Esophagus muscularis mucosa (tissue), 3 donors: ENCODE data around the gene SCAMP1.

Source experiments
- POLR2AphosphoS5 ChIP-seq, 2 donors: sonication (generic); formaldehyde crosslinking; IDR thresholded peaks; one replicate each; pipeline ENCODE4 v1.6.1; 2017; ENCODE audit warnings: antibody characterized with exemption in 2 of 2
- TF ChIP-seq, protein P1 (sequence below), 3 experiments: fragments of 200-600 bp in 2 of 3; fragments of 450-650 bp in 1 of 3; sonication (generic) in 2 of 3; IDR thresholded peaks; one replicate each; pipeline ENCODE4 v1.5.1; 2017 to 2019; ENCODE audit warnings: antibody characterized with exemption in 3 of 3, mild to moderate bottlenecking in 2 of 3, moderate library complexity in 1 of 3

DNA sequence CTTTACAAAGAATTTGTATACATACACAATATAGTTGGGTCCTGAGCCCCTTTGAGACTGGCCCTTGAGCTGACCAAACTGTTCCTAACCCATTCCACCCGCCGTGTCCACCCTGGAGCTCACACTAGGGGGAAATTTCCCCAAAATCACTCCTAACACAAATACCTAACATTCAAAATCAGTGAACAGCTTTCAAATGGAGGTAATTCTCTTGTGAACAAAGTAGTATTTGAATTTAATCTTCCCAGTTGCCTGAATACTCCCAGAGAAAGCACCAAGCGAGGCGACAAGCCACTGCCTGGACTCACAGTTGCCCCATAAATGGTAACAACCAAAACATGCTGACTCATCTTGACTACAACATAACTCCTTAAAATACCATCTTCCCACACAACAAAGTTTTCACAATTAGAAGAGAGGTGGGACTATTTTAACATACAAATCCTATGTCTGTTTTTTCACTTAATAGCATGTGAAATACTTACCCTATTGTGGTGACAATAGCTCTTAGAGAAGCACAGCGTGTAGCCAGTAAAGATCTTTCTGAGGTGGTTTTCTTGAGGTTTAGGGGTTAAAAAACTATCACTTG is 31.7 kb upstream of the SCAMP1 start:
- TF ChIP-seq, protein P1, sequence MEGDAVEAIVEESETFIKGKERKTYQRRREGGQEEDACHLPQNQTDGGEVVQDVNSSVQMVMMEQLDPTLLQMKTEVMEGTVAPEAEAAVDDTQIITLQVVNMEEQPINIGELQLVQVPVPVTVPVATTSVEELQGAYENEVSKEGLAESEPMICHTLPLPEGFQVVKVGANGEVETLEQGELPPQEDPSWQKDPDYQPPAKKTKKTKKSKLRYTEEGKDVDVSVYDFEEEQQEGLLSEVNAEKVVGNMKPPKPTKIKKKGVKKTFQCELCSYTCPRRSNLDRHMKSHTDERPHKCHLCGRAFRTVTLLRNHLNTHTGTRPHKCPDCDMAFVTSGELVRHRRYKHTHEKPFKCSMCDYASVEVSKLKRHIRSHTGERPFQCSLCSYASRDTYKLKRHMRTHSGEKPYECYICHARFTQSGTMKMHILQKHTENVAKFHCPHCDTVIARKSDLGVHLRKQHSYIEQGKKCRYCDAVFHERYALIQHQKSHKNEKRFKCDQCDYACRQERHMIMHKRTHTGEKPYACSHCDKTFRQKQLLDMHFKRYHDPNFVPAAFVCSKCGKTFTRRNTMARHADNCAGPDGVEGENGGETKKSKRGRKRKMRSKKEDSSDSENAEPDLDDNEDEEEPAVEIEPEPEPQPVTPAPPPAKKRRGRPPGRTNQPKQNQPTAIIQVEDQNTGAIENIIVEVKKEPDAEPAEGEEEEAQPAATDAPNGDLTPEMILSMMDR (IDR thresholded peaks at IDR 0.05): no peak
- no peak for TF ChIP-seq POLR2AphosphoS5 (IDR thresholded peaks at IDR 0.05)
